ACHN (cell line): Measurements from ENCODE around the gene ETS1.
A peak's percentile ranks its signal among the peaks of the same experiment; 100 is the strongest.
"Not testable (repeated sequence)": the region's sequence is repeated elsewhere in the genome, so short reads cannot be mapped to it uniquely, and the experiment has no call there.

Source experiments
- DNase-seq: peaks from one replicate; pipeline ENCODE4 v3.0.0-alpha.2; 2015
- in situ Hi-C: cut with HindIII; loops from 2 replicates; pipeline ENCODE4 v1.10.0; 2017; ENCODE audit warnings: low sequenced_read_pairs, low pct_ligation_motif_present, low pct_unique_long_range_greater_than_20kb

The ETS1 gene

GRCh38 chr11:128448200-128448886 is 139.0 kb downstream of the ETS1 start:
- DNase-seq = peak; percentile 88
- in situ Hi-C loops = no loop called here

- in situ Hi-C loops = no loop called here
- no peak for DNase-seq
Measured at GRCh38 chr11:128447233-128447632, 140.1 kb downstream of the ETS1 start.

GRCh38 chr11:128445921-128446320 is 141.4 kb downstream of the ETS1 start:
- in situ Hi-C loops, DNase-seq: not testable (repeated sequence)

- peak; percentile 72 for DNase-seq
- in situ Hi-C loops = no loop called here
Measured at GRCh38 chr11:128437136-128437535, 150.2 kb downstream of the ETS1 start.

- in situ Hi-C loops = no loop called here
- DNase-seq = no peak
Measured at GRCh38 chr11:128434818-128435217, 152.5 kb downstream of the ETS1 start.

- no peak for DNase-seq
- in situ Hi-C loops = no loop called here
Measured at GRCh38 chr11:128434411-128434810, 152.9 kb downstream of the ETS1 start.

GRCh38 chr11:128432926-128433325 is 154.4 kb downstream of the ETS1 start:
- in situ Hi-C loops = no loop called here
- no peak for DNase-seq

- in situ Hi-C loops = no loop called here
- DNase-seq = no peak
Measured at GRCh38 chr11:128431931-128432330, 155.4 kb downstream of the ETS1 start.

GRCh38 chr11:128428935-128429334 is 158.4 kb downstream of the ETS1 start:
- DNase-seq = no peak
- in situ Hi-C loops = no loop called here

GRCh38 chr11:128424851-128425285 is 162.5 kb downstream of the ETS1 start:
- DNase-seq = no peak
- in situ Hi-C loops = no loop called here

- in situ Hi-C loops = no loop called here
- DNase-seq = no peak
Measured at GRCh38 chr11:128424271-128424711, 163.1 kb downstream of the ETS1 start.

- no peak for DNase-seq
- in situ Hi-C loops = no loop called here
Measured at GRCh38 chr11:128422576-128423370, 164.6 kb downstream of the ETS1 start.

GRCh38 chr11:128421577-128422330 is 165.6 kb downstream of the ETS1 start:
- no peak for DNase-seq
- in situ Hi-C loops = no loop called here

GRCh38 chr11:128420951-128421350 is 166.4 kb downstream of the ETS1 start:
- no peak for DNase-seq
- in situ Hi-C loops = no loop called here

GRCh38 chr11:128420265-128420664 is 167.1 kb downstream of the ETS1 start:
- no peak for DNase-seq
- in situ Hi-C loops = no loop called here

- in situ Hi-C loops = no loop called here
- no peak for DNase-seq
Measured at GRCh38 chr11:128419012-128419767, 168.2 kb downstream of the ETS1 start.

- no peak for DNase-seq
- in situ Hi-C loops = no loop called here
Measured at GRCh38 chr11:128417607-128418324, 169.6 kb downstream of the ETS1 start.

GRCh38 chr11:128416976-128417375 is 170.4 kb downstream of the ETS1 start:
- in situ Hi-C loops = no loop called here
- DNase-seq = no peak
